NT2/D1 (cell line): ENCODE results near the gene SEC14L5.

ENCODE experiments used
- DNase-seq: peaks from one replicate; pipeline ENCODE4 v3.0.0-alpha.2; 2011; ENCODE audit warnings: low read depth, low spot score
- H3K27me3 ChIP-seq: 2 replicates; pipeline ENCODE4 v1.6.0; 2011; ENCODE audit warnings: mild to moderate bottlenecking; ENCODE audit not compliant: insufficient read length, insufficient read depth
- H3K36me3 ChIP-seq: 2 replicates; pipeline ENCODE4 v1.6.1; 2011; ENCODE audit warnings: mild to moderate bottlenecking, low read length, mixed read lengths; ENCODE audit not compliant: insufficient read depth, insufficient read length
- H3K4me1 ChIP-seq: 2 replicates; pipeline ENCODE4 v1.5.1; 2011; ENCODE audit not compliant: insufficient read depth, insufficient read length
- H3K4me3 ChIP-seq: 2 replicates; pipeline ENCODE4 v1.5.1; 2011; ENCODE audit warnings: low read depth; ENCODE audit not compliant: insufficient read length
- H3K9ac ChIP-seq: 2 replicates; pipeline ENCODE4 v1.6.0; 2011; ENCODE audit warnings: low read depth; ENCODE audit not compliant: insufficient read length
- H3K9me3 ChIP-seq: 2 replicates; pipeline ENCODE4 v1.5.1; 2011; ENCODE audit warnings: mild to moderate bottlenecking, low read length; ENCODE audit not compliant: insufficient read depth
- SUZ12 ChIP-seq: IDR thresholded peaks from 2 replicates; pipeline ENCODE4 v1.6.1; 2011; ENCODE audit not compliant: insufficient read length, insufficient read depth; ENCODE audit errors: extremely low read depth
- YY1 ChIP-seq: IDR thresholded peaks from 2 replicates; pipeline ENCODE4 v1.6.1; 2011; ENCODE audit not compliant: insufficient read length, insufficient read depth
- ZNF274 ChIP-seq: IDR thresholded peaks from 2 replicates; pipeline ENCODE4 v1.6.1; 2011; ENCODE audit warnings: mild to moderate bottlenecking, low read depth, low read length

The SEC14L5 gene

GRCh38 chr16:4970010-4970409 is 11.9 kb downstream of the SEC14L5 start:
- Histone ChIP-seq H3K4me1 (peaks cover 15% of the 10 kb centered on the region), H3K27me3 (no peaks in the 10 kb centered on the region), H3K36me3 (no peaks in the 10 kb centered on the region), H3K9ac (no peak overlapping the region), H3K9me3 (no peaks in the 10 kb centered on the region), H3K4me3 (no peak overlapping the region)
- no peak for DNase-seq
- no peak for TF ChIP-seq SUZ12
- TF ChIP-seq YY1 = no peak
- TF ChIP-seq ZNF274 = no peak

GRCh38 chr16:4972938-4973587 is 14.9 kb downstream of the SEC14L5 start:
- DNase-seq = no peak
- Histone ChIP-seq H3K9me3 (no peaks in the 10 kb centered on the region), H3K4me1 (peaks cover 15% of the 10 kb centered on the region), H3K9ac (no peak overlapping the region), H3K36me3 (no peaks in the 10 kb centered on the region), H3K27me3 (no peaks in the 10 kb centered on the region), H3K4me3 (no peak overlapping the region)
- TF ChIP-seq SUZ12 = no peak
- TF ChIP-seq YY1 = no peak
- TF ChIP-seq ZNF274 = no peak

GRCh38 chr16:4976079-4976478 is 17.9 kb downstream of the SEC14L5 start:
- Histone ChIP-seq H3K9ac (no peak overlapping the region), H3K36me3 (no peaks in the 10 kb centered on the region), H3K4me1 (peaks cover 5% of the 10 kb centered on the region), H3K9me3 (no peaks in the 10 kb centered on the region), H3K4me3 (no peak overlapping the region), H3K27me3 (no peaks in the 10 kb centered on the region)
- no peak for TF ChIP-seq ZNF274
- no peak for TF ChIP-seq SUZ12
- TF ChIP-seq YY1 = no peak
- DNase-seq = no peak

GRCh38 chr16:4976611-4977145 is 18.5 kb downstream of the SEC14L5 start:
- no peak overlapping the region for H3K4me3 ChIP-seq
- DNase-seq = no peak
- no peaks in the 10 kb centered on the region for H3K36me3 ChIP-seq
- no peaks in the 10 kb centered on the region for H3K9me3 ChIP-seq
- TF ChIP-seq ZNF274 = no peak
- no peak for TF ChIP-seq SUZ12
- no peak for TF ChIP-seq YY1
- H3K4me1 ChIP-seq = peaks cover 5% of the 10 kb centered on the region
- no peak overlapping the region for H3K9ac ChIP-seq
- no peaks in the 10 kb centered on the region for H3K27me3 ChIP-seq

GRCh38 chr16:4979164-4979563 is 21.0 kb downstream of the SEC14L5 start:
- no peaks in the 10 kb centered on the region; the same call in 1 of the 2 replicates for H3K9me3 ChIP-seq
- no peaks in the 10 kb centered on the region for H3K27me3 ChIP-seq
- DNase-seq = no peak
- H3K4me3 ChIP-seq = no peak overlapping the region
- no peaks in the 10 kb centered on the region for H3K36me3 ChIP-seq
- TF ChIP-seq ZNF274 = no peak
- TF ChIP-seq YY1 = no peak
- TF ChIP-seq SUZ12 = no peak
- peaks cover 4% of the 10 kb centered on the region for H3K4me1 ChIP-seq
- no peak overlapping the region for H3K9ac ChIP-seq

GRCh38 chr16:4979736-4980660 is 21.9 kb downstream of the SEC14L5 start:
- Histone ChIP-seq H3K36me3 (no peaks in the 10 kb centered on the region), H3K9me3 (no peaks in the 10 kb centered on the region; the same call in 1 of the 2 replicates), H3K4me3 (no peak overlapping the region), H3K27me3 (no peaks in the 10 kb centered on the region), H3K4me1 (peaks cover 4% of the 10 kb centered on the region), H3K9ac (no peak overlapping the region)
- DNase-seq = no peak
- TF ChIP-seq YY1 (no peak), SUZ12 (no peak), ZNF274 (no peak)

- H3K9ac ChIP-seq = no peak overlapping the region
- H3K27me3 ChIP-seq = no peaks in the 10 kb centered on the region
- no peak overlapping the region for H3K4me3 ChIP-seq
- no peaks in the 10 kb centered on the region; the same call in 1 of the 2 replicates for H3K9me3 ChIP-seq
- H3K36me3 ChIP-seq = no peaks in the 10 kb centered on the region
- DNase-seq = no peak
- peaks cover 4% of the 10 kb centered on the region for H3K4me1 ChIP-seq
- TF ChIP-seq SUZ12 = no peak
- TF ChIP-seq ZNF274 = no peak
- no peak for TF ChIP-seq YY1
Measured at GRCh38 chr16:4980691-4981090, 22.6 kb downstream of the SEC14L5 start.
